Endothelial cell of hepatic sinusoid (primary cell): ENCODE measurements around the gene ERP27.

ENCODE experiments used
- in situ Hi-C: cut with HindIII; loops from 2 replicates; pipeline ENCODE4 v1.10.0; 2017; ENCODE audit warnings: low sequenced_read_pairs

ERP27 gene

GRCh38 chr12:14874882-14875281 is 63.5 kb downstream of the ERP27 start:
- in situ Hi-C loops = no loop called here

- in situ Hi-C loops = no loop called here
Observed at GRCh38 chr12:14873440-14874185, 64.7 kb downstream of the ERP27 start.

GRCh38 chr12:14871886-14872285 is 66.5 kb downstream of the ERP27 start:
- in situ Hi-C loops = no loop called here

- in situ Hi-C loops = no loop called here
Observed at GRCh38 chr12:14871247-14871646, 67.1 kb downstream of the ERP27 start.

- in situ Hi-C loops = no loop called here
Observed at GRCh38 chr12:14868916-14869506, 69.3 kb downstream of the ERP27 start.
